GM19023 (cell line): ENCODE data around the gene TOMM20.
"Not testable (repeated sequence)": the region's sequence is repeated elsewhere in the genome, so short reads cannot be mapped to it uniquely, and the experiment has no call there.

Source experiments
- ATAC-seq: cut with Tn5 transposase; IDR thresholded peaks from one replicate; pipeline ENCODE4 v1.9.1; 2021; ENCODE audit warnings: mild to moderate bottlenecking, moderate library complexity; ENCODE audit not compliant: unreplicated experiment

TOMM20 gene

DNA sequence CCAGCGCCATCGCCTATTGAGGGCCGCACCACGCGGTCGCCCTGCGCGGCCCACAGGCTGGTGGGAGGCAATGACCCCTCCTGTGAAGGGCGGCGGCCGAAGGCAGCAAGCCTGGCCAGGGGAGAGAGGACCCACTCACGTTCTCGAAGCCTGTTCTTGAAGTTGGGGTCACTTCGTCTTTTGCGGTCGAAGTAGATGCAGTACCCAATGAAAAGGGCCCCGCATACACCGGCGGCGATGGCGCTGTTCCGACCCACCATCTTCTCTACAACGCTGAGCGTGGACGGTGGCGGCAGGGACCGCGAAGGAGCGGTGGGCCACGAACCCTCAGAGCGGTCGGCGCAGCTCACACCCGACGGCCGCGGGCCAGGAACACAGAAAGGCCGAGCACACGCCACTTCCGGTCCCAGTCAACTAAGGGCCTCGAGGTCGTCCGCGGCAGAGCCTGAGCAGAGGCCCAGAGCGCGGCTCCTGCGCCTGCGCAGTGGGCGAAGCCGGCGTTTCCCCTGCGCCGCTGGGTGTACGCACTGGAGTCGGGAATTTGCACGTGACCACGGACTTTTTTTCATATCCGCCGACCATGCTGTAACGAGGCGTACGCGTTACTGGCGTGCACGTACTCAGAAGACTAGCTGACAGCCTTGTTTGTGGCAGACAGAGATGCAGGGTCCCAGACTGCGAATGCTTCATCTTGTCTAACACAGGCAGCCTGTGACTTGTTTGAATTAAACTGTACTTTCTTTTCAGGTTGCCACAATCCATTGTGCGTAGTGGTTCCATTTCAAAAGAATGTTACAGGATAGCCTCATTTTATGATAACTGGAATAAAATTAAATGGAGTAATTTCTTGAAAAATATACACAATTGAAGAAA is at the start of gene TOMM20:
Gene TOMM20 (minus strand): TSS at position 382 of the 873 bp plus-strand sequence. CDS start 122 bp downstream, at position 260.
- ATAC-seq = peak; percentile 94

DNA sequence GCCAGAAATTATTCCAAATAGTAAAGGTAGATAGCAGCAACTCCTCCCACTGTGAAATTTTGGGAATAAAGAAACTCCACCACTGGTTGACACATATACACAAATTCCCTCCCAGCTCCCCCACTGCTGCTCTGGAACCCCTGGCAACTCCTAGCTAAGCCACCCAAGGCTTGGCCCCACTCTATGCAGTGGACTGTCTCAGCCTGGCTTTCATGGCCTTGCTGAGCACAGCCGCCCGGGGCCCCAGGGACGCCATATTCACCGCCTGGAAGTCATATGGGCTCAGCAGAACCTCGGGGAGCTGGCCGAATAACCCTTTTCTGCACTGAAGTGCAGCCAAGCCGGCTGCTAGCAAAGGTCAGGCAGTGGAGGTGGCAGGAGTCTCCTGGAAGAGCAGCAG is 47.8 kb upstream of the TOMM20 start:
- ATAC-seq = no peak

DNA sequence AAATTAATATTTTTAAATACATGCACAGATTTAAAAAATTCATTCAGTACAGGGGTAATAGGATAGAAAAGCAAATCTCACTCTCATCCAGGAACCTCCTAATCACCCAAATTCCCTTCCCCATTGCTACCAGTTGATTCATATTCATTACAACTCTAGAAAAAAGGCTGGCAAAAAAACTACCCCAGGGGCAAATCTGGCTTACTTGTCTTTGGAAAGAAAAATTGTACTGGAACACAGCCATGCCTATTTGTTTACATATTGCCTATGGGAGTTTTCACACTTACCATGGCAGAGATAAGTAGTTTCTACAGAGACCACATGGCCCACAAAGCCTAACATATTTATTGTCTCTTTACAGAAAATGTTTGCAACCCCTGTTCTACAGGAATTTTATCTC is 41.3 kb upstream of the TOMM20 start:
- no peak for ATAC-seq

DNA sequence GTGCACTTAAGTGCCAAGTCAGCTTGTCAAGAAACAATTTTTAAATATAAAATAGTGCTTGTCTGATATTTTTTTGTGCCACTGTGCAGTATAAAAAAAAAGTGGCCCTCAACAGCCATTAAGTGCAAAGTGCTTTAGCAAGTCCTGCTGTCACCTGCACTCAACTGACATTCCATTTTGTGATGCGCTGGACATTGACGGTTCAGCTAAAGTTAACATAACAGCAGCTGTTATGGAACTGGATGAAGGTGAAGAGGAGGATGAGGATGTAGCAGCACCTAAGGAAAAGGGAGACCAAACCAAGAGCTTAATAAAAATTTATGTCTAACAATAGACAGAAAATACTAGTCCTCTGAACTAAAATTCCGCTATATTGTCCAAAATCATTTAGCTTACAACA is 39.7 kb upstream of the TOMM20 start:
- no peak for ATAC-seq

DNA sequence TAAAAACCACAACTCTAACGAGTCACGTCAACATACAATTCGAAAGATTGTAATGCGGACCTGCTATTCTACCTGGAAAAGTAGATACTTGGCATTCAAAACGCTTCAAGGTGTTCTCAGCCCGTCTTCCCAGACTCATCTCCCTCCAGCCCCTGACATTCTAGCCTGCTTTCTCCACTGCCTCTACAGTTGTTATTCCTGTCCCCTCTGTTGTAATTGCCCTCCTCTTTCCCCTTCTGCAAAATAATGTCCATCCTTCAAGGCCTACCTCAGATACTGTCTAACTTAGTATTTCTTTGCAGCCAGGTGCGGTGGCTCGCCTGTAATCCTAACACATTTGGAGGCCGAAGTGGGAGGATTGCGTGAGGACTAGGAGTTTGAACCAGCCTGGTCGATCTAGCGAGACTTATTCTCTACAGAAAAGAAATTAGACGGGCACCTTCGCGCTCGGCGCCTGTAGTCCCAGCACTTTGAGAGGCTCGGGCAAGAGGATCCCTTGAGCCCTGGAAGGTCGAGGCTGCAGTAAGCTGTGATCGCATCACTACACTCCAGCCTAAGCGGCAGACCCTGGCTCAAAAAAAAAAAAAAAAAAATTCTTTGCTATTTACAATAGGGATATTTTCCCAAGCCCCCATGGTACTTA is 33.2 kb upstream of the TOMM20 start:
- ATAC-seq = no peak

DNA sequence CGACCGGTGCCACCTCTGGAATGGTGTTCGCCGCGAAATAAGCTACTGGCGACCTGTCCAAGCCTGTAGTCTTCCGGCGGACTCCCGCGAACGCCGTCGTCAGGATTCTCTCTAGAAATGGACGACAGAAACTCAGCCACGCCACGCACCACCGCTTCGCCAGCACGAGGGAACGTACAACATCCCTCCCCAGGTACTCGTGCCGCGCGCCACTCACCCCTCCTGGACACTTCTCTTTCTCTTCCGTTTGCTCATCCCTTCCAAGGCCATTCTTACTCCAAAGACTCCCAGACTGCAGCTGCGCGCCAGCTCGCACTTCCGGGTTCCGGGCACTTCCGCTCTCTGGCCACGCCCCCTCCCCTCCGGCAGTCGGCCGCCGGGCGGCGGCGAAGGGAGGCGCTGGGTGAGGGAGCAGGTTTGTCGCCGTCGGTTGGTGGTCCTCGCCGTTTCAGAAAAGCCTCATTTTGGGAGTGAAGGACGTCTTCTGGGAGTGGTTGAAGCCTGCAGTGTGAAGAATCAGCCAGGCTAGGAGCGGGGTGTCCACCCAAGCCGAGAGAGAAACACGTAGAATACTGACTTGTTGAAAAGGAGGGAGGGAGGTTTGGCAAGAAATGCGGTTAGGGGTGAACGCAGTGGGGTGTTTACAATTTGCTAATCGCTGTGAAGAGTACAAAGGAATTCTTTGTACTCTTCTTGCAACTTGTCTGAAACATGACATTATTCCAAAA is 32.5 kb upstream of the TOMM20 start, which contains the start of gene RBM34:
Gene RBM34 (minus strand): TSS at position 294 of the 728 bp plus-strand sequence. CDS start 24 bp downstream, at position 270.
- ATAC-seq = peak; percentile 98

DNA sequence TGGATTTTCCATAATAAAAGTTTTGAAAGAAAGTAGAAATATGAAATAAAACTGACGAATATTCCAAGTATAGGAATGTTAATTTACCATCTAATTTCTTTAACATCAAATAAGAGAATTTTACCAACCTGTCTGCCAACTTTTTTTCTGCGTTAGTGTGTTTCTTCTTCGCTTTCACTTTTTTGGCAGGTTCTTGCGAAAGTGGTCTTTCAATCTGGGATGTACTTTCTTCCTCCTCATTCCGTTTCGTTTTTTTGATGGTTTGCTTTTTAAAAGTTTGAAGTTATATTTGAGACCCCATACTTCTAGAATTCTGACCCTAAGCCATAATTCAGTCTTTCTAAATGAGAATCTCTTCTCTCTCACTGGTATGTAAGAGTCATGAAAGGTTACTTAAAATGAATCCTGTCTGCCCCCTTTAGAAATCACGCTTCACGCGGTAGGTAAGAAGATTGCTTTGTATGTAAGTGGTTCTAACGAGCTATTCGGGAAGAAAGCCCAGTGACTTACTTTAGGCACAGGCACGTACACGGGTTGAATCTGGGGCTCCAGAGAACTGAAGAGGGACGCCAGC is 31.8 kb upstream of the TOMM20 start:
- ATAC-seq = peak; percentile 30

DNA sequence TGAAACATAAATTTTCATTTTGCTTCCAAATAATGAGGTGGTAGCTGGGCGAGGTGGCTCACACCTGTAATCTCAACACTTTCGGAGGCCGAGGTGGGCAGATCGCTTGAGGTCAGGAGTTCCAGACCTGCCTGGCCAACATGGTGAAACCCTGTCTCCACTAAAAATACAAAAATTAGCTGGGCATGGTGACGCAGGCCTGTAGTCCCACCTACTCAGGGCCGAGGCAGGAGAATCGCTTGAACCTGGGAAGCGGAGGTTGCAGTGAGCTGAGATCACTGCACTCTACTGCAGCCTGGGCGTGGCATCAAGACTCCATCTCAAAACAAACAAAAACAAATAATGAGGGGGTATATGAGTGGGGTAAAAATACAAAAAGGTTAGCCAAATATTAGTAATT is 31.3 kb upstream of the TOMM20 start:
- not testable (repeated sequence) for ATAC-seq

DNA sequence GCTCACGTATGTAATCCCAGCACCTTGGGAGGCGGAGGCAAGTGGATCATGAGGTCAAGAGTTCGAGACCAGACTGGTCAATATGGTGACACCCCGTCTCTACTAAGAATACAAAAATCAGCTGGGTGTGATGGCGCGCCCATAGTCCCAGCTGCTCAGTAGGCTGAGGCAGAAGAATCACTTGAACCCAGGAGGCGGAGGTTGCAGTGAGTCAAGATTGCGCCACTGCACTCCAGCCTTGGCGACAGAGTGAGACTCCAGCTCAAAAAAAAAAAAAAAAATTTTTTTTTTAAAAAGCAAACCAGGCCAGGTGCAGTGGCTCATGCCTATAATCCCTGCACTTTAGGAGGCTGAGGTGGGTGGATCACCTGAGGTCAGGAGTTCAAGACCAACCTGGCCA is 30.6 kb upstream of the TOMM20 start:
- not testable (repeated sequence) for ATAC-seq

DNA sequence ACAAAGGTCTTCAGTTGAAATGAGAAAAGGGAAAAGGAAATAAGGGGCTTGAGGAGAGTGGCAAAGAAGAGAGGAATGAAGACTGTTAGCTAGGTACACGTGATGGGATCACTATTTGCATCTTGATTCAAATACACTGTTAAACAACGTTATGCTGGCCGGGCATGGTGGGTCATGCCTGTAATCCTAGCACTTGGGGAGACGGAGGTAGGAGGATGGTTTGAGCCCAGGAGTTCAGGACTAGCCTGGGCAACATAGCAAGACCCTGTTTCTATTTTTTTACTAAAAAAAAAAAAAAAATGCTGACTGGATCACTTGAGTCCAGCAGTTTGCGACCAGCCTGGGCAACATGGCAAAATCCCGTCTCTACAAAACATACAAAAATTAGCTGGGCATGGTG is 30.0 kb upstream of the TOMM20 start:
- no peak for ATAC-seq

DNA sequence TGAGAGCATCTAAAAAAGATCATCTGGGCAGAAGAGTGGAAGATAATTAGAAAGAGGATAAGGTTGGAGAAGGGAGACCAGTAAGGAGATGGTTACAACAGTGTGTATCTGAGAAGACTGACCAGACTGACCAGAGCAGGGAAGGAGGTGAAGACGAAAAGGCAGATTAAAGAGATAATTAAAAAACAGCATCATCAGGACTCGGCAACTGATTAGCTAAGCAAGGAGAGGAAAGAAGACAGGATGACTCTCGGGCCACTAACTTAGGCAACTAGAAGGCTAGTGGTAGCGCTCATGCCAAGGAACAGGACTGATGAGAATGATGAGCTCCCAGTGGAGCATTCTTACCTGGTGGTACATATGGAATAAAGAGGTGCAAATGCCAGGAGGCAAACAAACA is 28.5 kb upstream of the TOMM20 start:
- no peak for ATAC-seq

DNA sequence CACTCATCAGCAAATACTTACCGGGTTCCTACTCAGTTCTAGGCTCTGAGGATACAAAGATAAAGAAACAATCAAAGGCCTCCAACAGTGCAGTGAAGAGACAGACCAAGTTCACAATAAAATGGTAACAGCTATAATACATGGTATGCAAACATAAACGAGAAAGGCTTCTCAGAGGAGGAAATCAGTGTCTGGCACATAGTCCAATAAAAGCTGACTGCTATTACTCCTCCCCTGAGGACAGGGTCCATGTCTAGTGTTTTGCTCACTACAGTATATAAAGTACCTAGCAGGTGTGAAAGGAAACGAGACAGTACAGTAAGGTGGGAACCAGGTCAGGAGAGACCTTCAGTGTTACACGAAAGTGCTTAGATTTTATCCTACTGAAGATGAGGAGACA is 28.1 kb upstream of the TOMM20 start:
- no peak for ATAC-seq

DNA sequence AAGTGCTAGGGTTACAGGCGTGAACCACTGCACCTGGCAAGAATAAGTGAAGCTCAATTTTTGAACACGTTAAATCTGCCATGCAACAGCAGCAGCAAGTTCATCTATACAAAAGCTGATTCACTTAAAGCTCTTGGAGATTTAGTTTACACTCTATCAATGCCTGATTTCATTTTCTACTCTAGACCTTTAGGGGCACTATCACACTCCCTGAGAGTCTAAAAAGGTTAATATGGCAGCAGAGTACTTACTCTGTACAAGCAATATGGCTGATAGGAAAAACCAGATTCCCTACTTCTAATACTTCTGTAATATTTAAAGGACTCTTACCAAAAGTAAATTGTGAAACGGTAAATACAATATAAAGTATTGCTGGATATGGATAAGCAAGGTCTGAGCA is 27.6 kb upstream of the TOMM20 start:
- no peak for ATAC-seq

DNA sequence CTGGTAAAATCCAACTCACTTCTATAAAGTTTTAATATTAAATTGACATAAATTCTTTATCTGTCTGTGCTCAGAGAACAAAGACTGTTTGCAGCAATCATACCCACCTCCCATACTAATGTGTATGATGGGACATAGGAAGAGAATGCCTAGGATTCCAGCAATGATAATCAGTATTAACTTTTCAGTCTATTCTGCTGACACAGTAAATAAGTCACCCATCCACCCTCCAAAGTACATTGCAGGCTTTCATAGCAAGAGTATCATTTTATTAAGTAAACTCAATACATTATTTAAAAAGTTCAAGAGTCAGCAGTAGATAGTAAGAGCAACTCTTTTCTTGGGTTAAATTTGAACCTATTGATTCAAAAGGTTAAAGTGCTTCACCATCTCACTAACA is 23.6 kb upstream of the TOMM20 start:
- no peak for ATAC-seq

DNA sequence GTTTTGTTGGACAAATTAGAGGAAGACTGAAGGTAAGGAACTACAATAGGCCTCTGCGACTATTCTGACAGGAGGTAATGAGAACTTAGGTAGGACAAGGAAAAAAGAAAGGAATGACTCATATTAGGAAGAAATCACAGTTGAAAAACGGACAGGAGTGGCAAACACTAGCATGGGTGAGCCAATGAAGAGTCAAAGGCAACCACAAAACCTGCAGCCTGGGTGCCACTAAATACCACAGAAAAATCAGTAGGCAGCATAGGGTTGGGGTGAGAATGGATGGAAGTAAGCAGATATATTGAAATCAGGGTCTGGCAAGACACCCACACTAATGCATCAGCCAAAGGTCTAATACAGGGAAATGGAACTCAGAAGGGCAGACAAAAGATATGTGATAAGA is 22.4 kb upstream of the TOMM20 start:
- ATAC-seq = no peak

DNA sequence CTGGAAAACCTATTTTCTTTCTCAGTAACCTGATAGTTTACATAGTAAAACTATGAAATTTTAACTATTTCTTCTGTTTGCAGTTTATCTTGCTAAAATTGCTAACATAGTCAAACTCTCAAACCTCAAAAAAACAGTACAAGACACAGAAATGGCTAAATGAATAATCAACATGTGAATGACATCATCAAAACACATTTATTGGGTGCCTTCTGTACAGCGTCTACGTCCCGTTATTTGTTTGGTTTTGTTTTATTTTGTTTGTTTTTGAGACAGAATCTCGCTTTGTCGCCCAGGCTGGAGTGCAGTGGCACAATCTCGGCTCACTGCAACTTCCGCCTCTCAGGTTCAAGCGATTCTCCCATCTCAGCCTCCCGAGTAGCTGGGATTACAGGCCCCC is 21.2 kb upstream of the TOMM20 start:
- ATAC-seq = no peak

DNA sequence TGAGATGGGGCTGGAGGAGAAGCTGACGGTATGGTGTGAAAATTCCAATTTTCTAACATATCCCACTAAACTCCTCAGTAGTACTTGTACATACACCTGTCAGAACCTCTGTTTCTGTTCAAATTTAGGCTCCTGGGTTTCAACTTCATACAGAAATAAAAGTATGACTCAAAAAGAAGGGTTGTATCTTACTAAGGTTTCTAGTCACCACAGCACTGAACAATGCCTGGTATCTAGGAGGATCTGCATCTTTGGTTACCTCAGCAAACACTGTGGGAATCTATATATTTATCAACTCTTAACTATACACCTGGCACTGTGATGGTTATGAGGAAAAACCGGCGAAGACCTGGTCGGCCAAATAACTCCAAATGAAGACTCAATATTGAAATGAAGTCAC is 18.6 kb upstream of the TOMM20 start:
- ATAC-seq = no peak

DNA sequence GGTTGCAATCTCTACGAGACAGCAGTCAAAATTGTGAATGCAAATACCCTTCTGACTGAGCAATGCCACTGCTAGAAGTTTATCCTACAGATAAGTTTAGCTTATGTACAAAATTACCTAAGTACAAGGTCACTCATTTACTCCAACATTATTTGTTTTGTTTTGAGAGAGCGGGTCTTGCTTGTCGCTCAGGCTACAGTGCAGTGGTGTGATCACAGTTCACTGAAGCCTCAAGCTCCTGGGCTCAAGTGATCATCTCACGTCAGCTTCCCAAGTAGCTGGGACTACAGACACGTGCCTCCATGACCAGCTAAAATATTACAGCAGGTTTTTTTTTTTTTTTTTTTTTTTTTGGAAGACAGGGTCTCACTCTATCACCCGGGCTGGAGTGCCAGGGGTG is 17.0 kb upstream of the TOMM20 start:
- ATAC-seq = no peak

DNA sequence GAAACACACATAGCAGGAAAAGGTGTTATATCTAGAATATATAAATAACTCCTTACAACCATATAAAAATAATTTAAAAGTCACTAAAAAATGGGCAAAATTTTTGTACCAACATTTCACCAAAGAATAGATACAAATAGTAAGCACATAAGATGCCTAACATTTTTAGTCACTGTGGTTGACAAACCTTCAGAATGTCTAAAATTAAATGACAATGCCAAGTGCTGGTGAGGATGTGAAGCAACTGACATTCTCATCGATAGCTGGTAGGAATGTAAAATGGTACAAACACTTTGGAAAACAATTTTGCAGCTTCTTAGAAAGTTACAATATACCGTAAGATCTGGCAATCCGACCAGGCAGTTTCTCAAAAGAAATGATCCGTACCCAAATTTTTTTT is 14.4 kb upstream of the TOMM20 start:
- ATAC-seq = no peak

DNA sequence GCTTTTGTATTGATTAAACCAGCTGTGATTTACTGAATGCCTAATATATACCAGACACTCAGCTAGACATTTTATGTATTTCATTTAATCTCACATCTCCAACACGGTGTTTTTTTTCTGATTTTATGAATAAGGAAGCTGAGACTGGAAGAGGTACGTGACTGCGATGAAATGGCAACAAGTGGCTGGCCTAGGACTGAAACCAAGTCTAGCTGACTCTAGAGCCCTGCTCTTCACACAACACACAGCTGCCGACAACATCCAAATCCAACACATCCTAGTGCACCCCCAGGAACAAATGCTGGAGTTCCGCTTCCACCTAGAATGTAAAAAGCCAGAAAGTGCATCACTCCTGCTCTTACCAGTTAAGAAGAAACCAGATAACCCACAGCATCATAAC is 10.7 kb upstream of the TOMM20 start:
- ATAC-seq = no peak

DNA sequence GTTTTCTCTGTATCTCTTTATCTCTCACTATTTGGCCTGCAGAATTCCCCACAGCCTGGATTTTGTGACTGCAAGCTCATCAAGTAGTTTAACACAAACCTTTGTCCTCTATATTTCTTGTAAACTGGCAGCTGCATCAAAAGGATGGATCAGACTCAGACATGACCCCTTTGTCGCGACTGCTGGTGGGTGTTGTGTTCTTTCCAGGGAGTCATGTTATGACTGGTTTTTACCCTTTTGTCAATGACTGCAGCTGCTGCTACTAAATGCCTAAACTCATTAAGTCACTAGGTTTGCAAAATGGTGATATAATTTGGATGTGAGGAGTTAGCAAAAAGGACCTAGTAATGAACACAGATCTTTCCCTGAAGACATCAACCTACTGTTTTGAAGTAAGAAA is 10.2 kb upstream of the TOMM20 start:
- no peak for ATAC-seq
